CD14-positive monocyte (primary cell): ENCODE data around the gene PRR30. TPM values are rescaled to one million over a fixed set of nuclear protein-coding genes. Genes with fewer than 3 reads are reported as not detected.
A peak's percentile ranks its signal among the peaks of the same experiment; 100 is the strongest.

Experiments used
- DNase-seq, 3 donors: peaks; one replicate each; pipeline ENCODE4 v3.0.0-alpha.2; 2011 to 2022
- H2AFZ ChIP-seq: 2 replicates; pipeline ENCODE4 v1.6.0; 2012; ENCODE audit warnings: mild to moderate bottlenecking, low read depth, low read length, inconsistent platforms; ENCODE audit not compliant: insufficient read depth, poor library complexity, severe bottlenecking
- H3K27ac ChIP-seq, 2 donors: 1 replicate in 1 of 2; 2 replicates in 1 of 2; pipeline ENCODE4 v1.5.1; 2012 to 2013; ENCODE audit warnings: low read length in 2 of 2, control low read depth in 1 of 2, inconsistent platforms in 1 of 2, low read depth in 1 of 2, mild to moderate bottlenecking in 1 of 2
- H3K27me3 ChIP-seq, 2 donors: one replicate each; pipeline versions ENCODE4 v1.6.0 to v1.6.1; 2011 to 2013; ENCODE audit warnings: low read length in 2 of 2; ENCODE audit not compliant: control insufficient read depth in 2 of 2, insufficient read depth in 2 of 2
- H3K36me3 ChIP-seq, 2 donors: replicated peaks in 1 of 2; 1 replicate in 1 of 2; 2 replicates in 1 of 2; pipeline versions ENCODE4 v1.5.1 to v1.6.1; 2012 to 2013; ENCODE audit warnings: low read length in 2 of 2, control low read depth in 1 of 2, inconsistent platforms in 1 of 2, mild to moderate bottlenecking in 1 of 2; ENCODE audit not compliant: insufficient read depth in 2 of 2, control insufficient read depth in 1 of 2
- H3K4me1 ChIP-seq, 2 donors: 1 replicate in 1 of 2; 2 replicates in 1 of 2; pipeline versions ENCODE4 v1.5.1 to v1.6.1; 2012 to 2013; ENCODE audit warnings: low read length in 2 of 2, control low read depth in 1 of 2, inconsistent platforms in 1 of 2, mild to moderate bottlenecking in 1 of 2, moderate library complexity in 1 of 2; ENCODE audit not compliant: insufficient read depth in 2 of 2, control insufficient read depth in 1 of 2
- H3K4me2 ChIP-seq: replicated peaks from 2 replicates; pipeline ENCODE3; 2012; ENCODE audit warnings: low read length, moderate library complexity, mild to moderate bottlenecking; ENCODE audit not compliant: poor library complexity, severe bottlenecking; ENCODE audit errors: extremely low read depth
- H3K4me3 ChIP-seq, 3 experiments: fragments of 200-600 bp in 1 of 3; sonication (generic) in 1 of 3; replicated peaks in 1 of 3; 1 replicate in 2 of 3; 2 replicates in 1 of 3; pipeline ENCODE4 v1.5.1; 2011 to 2013; ENCODE audit warnings: low read length in 3 of 3, mild to moderate bottlenecking in 3 of 3, control low read depth in 2 of 3, low read depth in 2 of 3, inconsistent platforms in 1 of 3, moderate library complexity in 1 of 3
- H3K79me2 ChIP-seq: 2 replicates; pipeline ENCODE4 v1.6.0; 2012; ENCODE audit warnings: mild to moderate bottlenecking, control low read depth, inconsistent platforms, low read length, moderate library complexity; ENCODE audit not compliant: insufficient read depth
- H3K9ac ChIP-seq: 2 replicates; pipeline ENCODE4 v1.6.0; 2017; ENCODE audit warnings: low read length, mild to moderate bottlenecking; ENCODE audit not compliant: insufficient read depth, poor library complexity, severe bottlenecking
- H3K9me3 ChIP-seq, 2 donors: replicated peaks in 1 of 2; 1 replicate in 1 of 2; 2 replicates in 1 of 2; pipeline versions ENCODE4 v1.5.1 to v1.6.1; 2012 to 2013; ENCODE audit warnings: low read length in 2 of 2, control low read depth in 1 of 2; ENCODE audit not compliant: control insufficient read depth in 1 of 2, insufficient read depth in 1 of 2
- H4K20me1 ChIP-seq: 2 replicates; pipeline ENCODE4 v1.6.0; 2012; ENCODE audit warnings: mild to moderate bottlenecking, low read length, control low read depth, moderate library complexity; ENCODE audit not compliant: insufficient read depth
- H3K27ac Mint-ChIP-seq, 7 donors: one replicate each; pipeline ENCODE4 v1.8.0; 2020; ENCODE audit warnings: mild to moderate bottlenecking in 7 of 7, mixed read lengths in 7 of 7, moderate library complexity in 6 of 7, inconsistent platforms in 2 of 7
- H3K27me3 Mint-ChIP-seq, 3 donors: one replicate each; pipeline ENCODE4 v1.8.0; 2021 to 2022; ENCODE audit warnings: low read depth in 3 of 3, mild to moderate bottlenecking in 3 of 3, mixed read lengths in 3 of 3, moderate library complexity in 3 of 3, inconsistent platforms in 1 of 3
- H3K36me3 Mint-ChIP-seq, 2 donors: one replicate each; pipeline ENCODE4 v1.8.0; 2020; ENCODE audit warnings: mixed read lengths in 2 of 2, inconsistent platforms in 1 of 2, mild to moderate bottlenecking in 1 of 2
- H3K4me1 Mint-ChIP-seq: one replicate; pipeline ENCODE4 v1.8.0; 2020; ENCODE audit warnings: mild to moderate bottlenecking, mixed read lengths
- H3K4me3 Mint-ChIP-seq, 2 donors: one replicate each; pipeline ENCODE4 v1.8.0; 2020; ENCODE audit warnings: mild to moderate bottlenecking in 2 of 2, mixed read lengths in 2 of 2, moderate library complexity in 1 of 2
- H3K9me3 Mint-ChIP-seq, 7 donors: one replicate each; pipeline ENCODE4 v1.8.0; 2020 to 2022; ENCODE audit warnings: mixed read lengths in 7 of 7, mild to moderate bottlenecking in 6 of 7, moderate library complexity in 6 of 7, inconsistent platforms in 2 of 7
- whole genome bisulfite sequencing: methylation state at CpG from one replicate; pipeline ENCODE4 v1.1.5; 2013; ENCODE audit warnings: missing lambda C conversion rate; ENCODE audit not compliant: insufficient coverage; 5-methylcytosine and 5-hydroxymethylcytosine counted together
- intact Hi-C, 2 donors: fragments of 100-400 bp; cut with micrococcal nuclease; formaldehyde crosslinking; loops; one replicate each; pipeline versions ENCODE4 v1.15.0 to v1.15.1; 2023
- polyA plus RNA-seq, 3 donors: library from polyadenylated mRNA; depleted of rRNA in 1 of 3; unstranded in 2 of 3; stranded (reverse) in 1 of 3; fragments of 300-500 nt in 2 of 3; fragments of >200 nt in 1 of 3; fragmentation: Illumina TruSeq in 2 of 3; gene quantifications; 1 replicate in 2 of 3; 2 replicates in 1 of 3; pipeline ENCODE4 v1.2.3, GENCODE V29; 2012 to 2021
- TF ChIP-seq, protein P1 (sequence below): fragments of 200-600 bp; IDR thresholded peaks from one replicate; pipeline ENCODE4 v1.8.0; 2022; ENCODE audit warnings: antibody characterized with exemption, mild to moderate bottlenecking

The PRR30 gene
- polyA plus RNA-seq, 3 donors, result not detected

GRCh38 chr2:27118525-27119329 lies 20.5 kb downstream of the PRR30 start, which contains the start of gene CGREF1:
TSS of gene CGREF1 (minus strand) at chr2:27119128. CDS start at chr2:27104366, 14,762 bp downstream.
- H2AFZ ChIP-seq, result peak within 1 kb of the TSS; percentile 78
- H3K27ac Mint-ChIP-seq, result peak within 1 kb of the TSS in 3 of 7 donors; percentile 26 to 73 (median 51)
- TF ChIP-seq, protein P1, sequence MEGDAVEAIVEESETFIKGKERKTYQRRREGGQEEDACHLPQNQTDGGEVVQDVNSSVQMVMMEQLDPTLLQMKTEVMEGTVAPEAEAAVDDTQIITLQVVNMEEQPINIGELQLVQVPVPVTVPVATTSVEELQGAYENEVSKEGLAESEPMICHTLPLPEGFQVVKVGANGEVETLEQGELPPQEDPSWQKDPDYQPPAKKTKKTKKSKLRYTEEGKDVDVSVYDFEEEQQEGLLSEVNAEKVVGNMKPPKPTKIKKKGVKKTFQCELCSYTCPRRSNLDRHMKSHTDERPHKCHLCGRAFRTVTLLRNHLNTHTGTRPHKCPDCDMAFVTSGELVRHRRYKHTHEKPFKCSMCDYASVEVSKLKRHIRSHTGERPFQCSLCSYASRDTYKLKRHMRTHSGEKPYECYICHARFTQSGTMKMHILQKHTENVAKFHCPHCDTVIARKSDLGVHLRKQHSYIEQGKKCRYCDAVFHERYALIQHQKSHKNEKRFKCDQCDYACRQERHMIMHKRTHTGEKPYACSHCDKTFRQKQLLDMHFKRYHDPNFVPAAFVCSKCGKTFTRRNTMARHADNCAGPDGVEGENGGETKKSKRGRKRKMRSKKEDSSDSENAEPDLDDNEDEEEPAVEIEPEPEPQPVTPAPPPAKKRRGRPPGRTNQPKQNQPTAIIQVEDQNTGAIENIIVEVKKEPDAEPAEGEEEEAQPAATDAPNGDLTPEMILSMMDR, result no peak
- H3K27ac ChIP-seq, result no peak within 1 kb of the TSS
- H3K4me1 ChIP-seq, result peaks cover 30 to 34% of the 10 kb centered on the region in 2 donors
- H3K36me3 ChIP-seq, result no peaks in the 10 kb centered on the region
- no peaks in the 10 kb centered on the region for H3K79me2 ChIP-seq
- H3K4me1 Mint-ChIP-seq, result peaks cover 32% of the 10 kb centered on the region
- H3K9me3 ChIP-seq, result no peaks in the 10 kb centered on the region
- H3K9me3 Mint-ChIP-seq, result peaks cover 0 to 7% (median 5%) of the 10 kb centered on the region in 7 donors
- H3K4me3 Mint-ChIP-seq, result peak within 1 kb of the TSS; percentile 73 to 93
- intact Hi-C loops, result no loop called here
- peak within 1 kb of the TSS in 1 of 3 experiments; percentile 72 for H3K4me3 ChIP-seq
- peaks cover 25 to 30% (median 27%) of the 10 kb centered on the region in 3 donors for H3K27me3 Mint-ChIP-seq
- peaks cover 3 to 4% of the 10 kb centered on the region in 2 donors for H3K36me3 Mint-ChIP-seq
- 3% methylated on average over 82 of the region's 84 CpGs for WGBS
- DNase-seq, result no peak
- no peaks in the 10 kb centered on the region for H4K20me1 ChIP-seq
- peaks cover 12 to 29% of the 10 kb centered on the region in 2 donors for H3K27me3 ChIP-seq
- H3K4me2 ChIP-seq, result peak within 1 kb of the TSS; percentile 79
- peak within 1 kb of the TSS; percentile 43 for H3K9ac ChIP-seq

- peaks cover 3 to 4% of the 10 kb centered on the region in 2 donors for H3K36me3 Mint-ChIP-seq
- Histone ChIP-seq H3K79me2 (no peaks in the 10 kb centered on the region), H3K9ac (no peak overlapping the region), H3K27me3 (peaks cover 12 to 29% of the 10 kb centered on the region in 2 donors), H3K9me3 (no peaks in the 10 kb centered on the region), H3K4me1 (peaks cover 27 to 31% of the 10 kb centered on the region in 2 donors), H4K20me1 (no peaks in the 10 kb centered on the region), H3K4me3 (peak overlapping the region in 1 of 3 experiments; percentile 72), H2AFZ (peak overlapping the region; percentile 78), H3K36me3 (no peaks in the 10 kb centered on the region), H3K27ac (no peak overlapping the region), H3K4me2 (peak overlapping the region; percentile 79)
- TF ChIP-seq, protein P1, result no peak
- H3K27me3 Mint-ChIP-seq, result peaks cover 26 to 30% (median 27%) of the 10 kb centered on the region in 3 donors
- H3K27ac Mint-ChIP-seq, result no peak overlapping the region
- DNase-seq, result no peak
- peak overlapping the region; percentile 48 to 80 for H3K4me3 Mint-ChIP-seq
- peaks cover 0 to 7% (median 5%) of the 10 kb centered on the region in 7 donors for H3K9me3 Mint-ChIP-seq
- 38% methylated on average over 9 of the region's 14 CpGs for WGBS
- H3K4me1 Mint-ChIP-seq, result peaks cover 28% of the 10 kb centered on the region
- intact Hi-C loops, result no loop called here
These were observed 21.1 kb downstream of the PRR30 start for GRCh38 chr2:27117995-27118524.
